OCI-LY1 (cell line): ENCODE measurements around the gene TYRO3.
"Not testable (repeated sequence)": the region's sequence is repeated elsewhere in the genome, so short reads cannot be mapped to it uniquely, and the experiment has no call there.

ENCODE experiments used
- H2AFZ ChIP-seq: fragments of 200-600 bp; sonication (generic), shearing (Covaris generic); 2 replicates; pipeline ENCODE4 v1.6.0; 2014; ENCODE audit warnings: antibody characterized with exemption, mild to moderate bottlenecking, low read length
- H3F3A ChIP-seq: fragments of 200-600 bp; sonication (generic), shearing (Covaris generic); 2 replicates; pipeline ENCODE4 v1.6.0; 2014; ENCODE audit warnings: mild to moderate bottlenecking, antibody characterized with exemption, low read length, moderate library complexity; ENCODE audit not compliant: insufficient read depth
- H3K27ac ChIP-seq: fragments of 200-600 bp; sonication (generic); 2 replicates; pipeline ENCODE4 v1.5.1; 2014; ENCODE audit warnings: low read length, mixed run types, mild to moderate bottlenecking, low read depth; ENCODE audit not compliant: poor library complexity, severe bottlenecking
- H3K27me3 ChIP-seq: fragments of 200-600 bp; sonication (generic); 2 replicates; pipeline ENCODE4 v1.6.0; 2014; ENCODE audit warnings: antibody characterized with exemption, mild to moderate bottlenecking, low read length, moderate library complexity; ENCODE audit not compliant: insufficient read depth
- H3K36me3 ChIP-seq: fragments of 200-600 bp; sonication (generic); 2 replicates; pipeline ENCODE4 v1.6.1; 2014; ENCODE audit warnings: mild to moderate bottlenecking, antibody characterized with exemption, low read length, moderate library complexity, mixed read lengths; ENCODE audit not compliant: insufficient read depth
- H3K4me1 ChIP-seq: fragments of 200-600 bp; sonication (generic); 2 replicates; pipeline ENCODE4 v1.5.1; 2014; ENCODE audit warnings: mild to moderate bottlenecking, low read length, moderate library complexity; ENCODE audit not compliant: insufficient read depth, severe bottlenecking
- H3K4me2 ChIP-seq: fragments of 200-600 bp; sonication (generic), shearing (Covaris generic); 2 replicates; pipeline ENCODE4 v1.6.1; 2014; ENCODE audit warnings: low read length
- H3K4me3 ChIP-seq: fragments of 200-600 bp; sonication (generic); 2 replicates; pipeline ENCODE4 v1.5.1; 2014; ENCODE audit warnings: low read length, low read depth, mild to moderate bottlenecking, mixed read lengths; ENCODE audit not compliant: poor library complexity, severe bottlenecking
- H3K79me2 ChIP-seq: fragments of 200-600 bp; shearing (Covaris generic); 2 replicates; pipeline ENCODE4 v1.6.1; 2016; ENCODE audit warnings: mixed run types, low read length, mixed read lengths; ENCODE audit not compliant: insufficient read depth
- H3K9ac ChIP-seq: fragments of 200-600 bp; sonication (generic), shearing (Covaris generic); 2 replicates; pipeline ENCODE4 v1.6.1; 2014; ENCODE audit warnings: mild to moderate bottlenecking, low read length, mixed read lengths
- H3K9me2 ChIP-seq: fragments of 200-600 bp; sonication (generic), shearing (Covaris generic); 2 replicates; pipeline ENCODE4 v1.6.1; 2014; ENCODE audit warnings: low read depth, mild to moderate bottlenecking, low read length, mixed read lengths
- H3K9me3 ChIP-seq: fragments of 200-600 bp; shearing (Covaris generic); 2 replicates; pipeline ENCODE4 v1.6.1; 2014; ENCODE audit warnings: low read length, mixed read lengths
- H4K20me1 ChIP-seq: fragments of 200-600 bp; sonication (generic), shearing (Covaris generic); 2 replicates; pipeline ENCODE4 v1.6.0; 2016; ENCODE audit warnings: mild to moderate bottlenecking, low read length; ENCODE audit not compliant: insufficient read depth
- EZH2 ChIP-seq: fragments of 200-600 bp; sonication (generic), shearing (Covaris generic); IDR thresholded peaks from 2 replicates; pipeline ENCODE4 v1.8.0; 2017; ENCODE audit warnings: borderline replicate concordance, mixed run types, mild to moderate bottlenecking, antibody characterized with exemption, low read length, moderate library complexity, mixed read lengths
- TF ChIP-seq, protein P1 (sequence below): fragments of 200-600 bp; sonication (generic), shearing (Covaris generic); IDR thresholded peaks from 2 replicates; pipeline ENCODE4 v1.5.1; 2017; ENCODE audit warnings: mild to moderate bottlenecking, antibody characterized with exemption, low read length, moderate library complexity, mixed read lengths

Gene TYRO3

DNA sequence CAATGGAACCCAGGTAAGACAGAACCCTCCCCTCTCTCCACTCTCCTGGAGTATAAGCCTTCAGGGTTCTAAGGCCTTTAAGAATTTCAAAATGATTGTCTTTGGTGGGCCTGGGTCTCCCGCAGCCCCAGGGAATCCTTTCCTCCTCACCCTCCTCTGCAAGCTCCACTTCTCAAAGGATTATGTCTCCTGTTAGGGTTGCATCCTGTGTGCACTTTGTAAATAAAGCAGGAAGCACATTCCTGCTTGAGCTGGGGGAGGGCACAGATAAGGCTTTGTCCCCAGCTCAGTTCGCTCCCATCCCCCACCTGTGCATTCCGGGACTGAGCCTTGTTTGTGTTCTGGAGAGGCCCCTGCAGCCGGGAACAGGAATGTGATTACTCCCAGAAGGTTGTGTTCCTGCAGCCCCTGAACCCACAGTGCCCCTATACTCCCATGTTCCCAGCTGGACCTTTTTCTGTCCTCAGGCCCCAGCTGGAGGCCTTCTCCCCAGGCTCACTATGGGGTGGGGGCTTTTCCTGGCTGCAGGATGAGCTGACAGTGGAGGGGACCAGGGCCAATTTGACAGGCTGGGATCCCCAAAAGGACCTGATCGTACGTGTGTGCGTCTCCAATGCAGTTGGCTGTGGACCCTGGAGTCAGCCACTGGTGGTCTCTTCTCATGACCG, 9.5 kb downstream of the TYRO3 start:
- no peaks in the 10 kb centered on the region for H3K79me2 ChIP-seq
- no peak overlapping the region for H2AFZ ChIP-seq
- no peak overlapping the region for H3K4me2 ChIP-seq
- H3K27ac ChIP-seq: no peak overlapping the region
- no peak overlapping the region for H3K4me3 ChIP-seq
- no peaks in the 10 kb centered on the region for H3K36me3 ChIP-seq
- H3F3A ChIP-seq: no peaks in the 10 kb centered on the region
- TF ChIP-seq EZH2: no peak
- TF ChIP-seq, protein P1, sequence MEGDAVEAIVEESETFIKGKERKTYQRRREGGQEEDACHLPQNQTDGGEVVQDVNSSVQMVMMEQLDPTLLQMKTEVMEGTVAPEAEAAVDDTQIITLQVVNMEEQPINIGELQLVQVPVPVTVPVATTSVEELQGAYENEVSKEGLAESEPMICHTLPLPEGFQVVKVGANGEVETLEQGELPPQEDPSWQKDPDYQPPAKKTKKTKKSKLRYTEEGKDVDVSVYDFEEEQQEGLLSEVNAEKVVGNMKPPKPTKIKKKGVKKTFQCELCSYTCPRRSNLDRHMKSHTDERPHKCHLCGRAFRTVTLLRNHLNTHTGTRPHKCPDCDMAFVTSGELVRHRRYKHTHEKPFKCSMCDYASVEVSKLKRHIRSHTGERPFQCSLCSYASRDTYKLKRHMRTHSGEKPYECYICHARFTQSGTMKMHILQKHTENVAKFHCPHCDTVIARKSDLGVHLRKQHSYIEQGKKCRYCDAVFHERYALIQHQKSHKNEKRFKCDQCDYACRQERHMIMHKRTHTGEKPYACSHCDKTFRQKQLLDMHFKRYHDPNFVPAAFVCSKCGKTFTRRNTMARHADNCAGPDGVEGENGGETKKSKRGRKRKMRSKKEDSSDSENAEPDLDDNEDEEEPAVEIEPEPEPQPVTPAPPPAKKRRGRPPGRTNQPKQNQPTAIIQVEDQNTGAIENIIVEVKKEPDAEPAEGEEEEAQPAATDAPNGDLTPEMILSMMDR: no peak
- H3K4me1 ChIP-seq: no peaks in the 10 kb centered on the region
- no peaks in the 10 kb centered on the region for H3K9me2 ChIP-seq
- no peak overlapping the region for H3K9ac ChIP-seq
- no peaks in the 10 kb centered on the region for H4K20me1 ChIP-seq
- H3K27me3 ChIP-seq: no peaks in the 10 kb centered on the region; the same call in 1 of the 2 replicates
- H3K9me3 ChIP-seq: no peaks in the 10 kb centered on the region

DNA sequence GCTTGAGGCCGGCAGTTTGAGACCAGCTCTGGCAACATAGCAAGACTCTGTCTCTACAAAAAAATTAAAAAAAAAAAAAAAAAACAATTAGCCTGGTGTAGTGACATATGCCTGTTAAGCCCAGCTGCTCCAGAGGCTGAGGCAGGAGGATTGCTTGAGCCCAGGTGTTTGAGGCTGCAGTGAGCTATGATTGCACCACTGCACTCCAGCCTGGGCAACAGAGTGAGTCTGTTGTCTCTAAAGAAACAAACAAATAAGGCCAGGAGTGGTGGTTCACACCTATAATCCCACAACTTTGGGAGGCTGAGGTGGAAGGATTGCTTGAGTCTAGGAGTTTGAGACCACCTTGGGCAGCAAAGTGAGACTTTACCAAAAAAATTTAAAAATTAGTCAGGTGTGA, 10.2 kb downstream of the TYRO3 start:
- not testable (repeated sequence) for H3K4me1 ChIP-seq, H3K9me2 ChIP-seq, H3K4me2 ChIP-seq, H3K4me3 ChIP-seq, H2AFZ ChIP-seq, H3K36me3 ChIP-seq, H3K79me2 ChIP-seq, H3F3A ChIP-seq, H3K9ac ChIP-seq, H3K9me3 ChIP-seq, H4K20me1 ChIP-seq, H3K27ac ChIP-seq, H3K27me3 ChIP-seq

DNA sequence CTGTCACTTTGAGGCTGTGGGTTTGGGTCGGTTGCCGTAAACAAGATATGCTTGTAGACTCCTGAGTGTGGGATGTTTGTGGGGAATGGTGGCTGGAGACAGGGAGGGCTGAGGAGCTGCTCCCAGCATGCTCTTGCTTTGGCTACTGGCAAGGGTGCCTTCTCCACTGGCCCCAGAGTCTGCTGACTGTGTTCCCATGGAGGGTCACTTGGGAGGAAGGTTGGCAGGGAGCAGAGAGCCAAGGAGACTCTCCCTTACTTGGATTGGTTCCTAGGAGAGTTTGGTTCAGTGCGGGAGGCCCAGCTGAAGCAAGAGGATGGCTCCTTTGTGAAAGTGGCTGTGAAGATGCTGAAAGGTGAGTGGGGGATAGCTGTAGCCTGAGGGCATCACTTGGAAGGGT, 11.8 kb downstream of the TYRO3 start:
- TF ChIP-seq, protein P1: no peak
- no peak for TF ChIP-seq EZH2
- no peaks in the 10 kb centered on the region for H3K79me2 ChIP-seq
- H3F3A ChIP-seq: no peaks in the 10 kb centered on the region
- no peaks in the 10 kb centered on the region for H3K4me1 ChIP-seq
- no peak overlapping the region for H3K4me3 ChIP-seq
- H4K20me1 ChIP-seq: no peaks in the 10 kb centered on the region
- no peak overlapping the region for H3K27ac ChIP-seq
- no peaks in the 10 kb centered on the region for H3K9me2 ChIP-seq
- H3K36me3 ChIP-seq: no peaks in the 10 kb centered on the region
- no peak overlapping the region for H2AFZ ChIP-seq
- no peaks in the 10 kb centered on the region; the same call in 1 of the 2 replicates for H3K27me3 ChIP-seq
- H3K4me2 ChIP-seq: no peak overlapping the region
- no peak overlapping the region for H3K9ac ChIP-seq
- H3K9me3 ChIP-seq: no peaks in the 10 kb centered on the region

DNA sequence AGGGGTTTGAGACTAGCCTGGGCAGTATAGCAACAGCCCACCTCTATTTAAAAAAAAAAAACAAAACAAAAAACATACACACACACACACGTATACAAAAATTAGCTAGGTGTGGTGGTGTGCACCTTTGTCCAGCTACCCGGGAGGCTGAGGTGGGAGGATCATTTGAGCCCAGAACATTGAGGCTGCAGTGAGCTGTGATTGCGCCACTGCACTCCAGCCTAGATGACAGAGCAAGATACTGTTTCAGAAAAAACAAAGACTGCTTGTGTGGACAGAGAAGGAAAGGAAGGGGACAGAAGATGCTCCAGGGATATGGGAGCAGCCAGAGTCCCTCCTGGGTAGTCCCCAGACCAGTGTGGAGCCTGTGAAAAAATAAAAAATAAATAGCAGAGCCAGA, 12.9 kb downstream of the TYRO3 start:
- no peaks in the 10 kb centered on the region for H3K79me2 ChIP-seq
- H2AFZ ChIP-seq: no peak overlapping the region
- no peak overlapping the region for H3K27ac ChIP-seq
- no peaks in the 10 kb centered on the region for H4K20me1 ChIP-seq
- no peak overlapping the region for H3K4me2 ChIP-seq
- H3K4me1 ChIP-seq: no peaks in the 10 kb centered on the region
- TF ChIP-seq EZH2: no peak
- TF ChIP-seq, protein P1: no peak
- H3K9me2 ChIP-seq: no peaks in the 10 kb centered on the region
- H3K9ac ChIP-seq: no peak overlapping the region
- H3K36me3 ChIP-seq: no peaks in the 10 kb centered on the region
- H3K9me3 ChIP-seq: no peaks in the 10 kb centered on the region
- no peak overlapping the region for H3K4me3 ChIP-seq
- H3K27me3 ChIP-seq: no peaks in the 10 kb centered on the region; the same call in 1 of the 2 replicates
- no peaks in the 10 kb centered on the region for H3F3A ChIP-seq
